Bronchial epithelial cell (primary cell): Measurements from ENCODE around the gene JADE2. TPM values are rescaled to one million over a fixed set of nuclear protein-coding genes. Genes with fewer than 3 reads are reported as not detected.

Experiments used
- DNase-seq: peaks from one replicate; pipeline ENCODE4 v3.0.0-alpha.2; 2010; ENCODE audit warnings: low read depth
- FAIRE-seq: peaks from 2 replicates; lab custom pipeline; 2011; peaks lifted over from hg19 to GRCh38; lab: Jason Lieb, UNC
- H3K27me3 ChIP-seq: 2 replicates; pipeline ENCODE4 v1.5.1; 2011; ENCODE audit warnings: low read length; ENCODE audit not compliant: control insufficient read depth, insufficient read depth
- H3K36me3 ChIP-seq: 2 replicates; pipeline ENCODE4 v1.5.1; 2011; ENCODE audit warnings: low read length; ENCODE audit not compliant: control insufficient read depth, insufficient read depth
- H3K4me3 ChIP-seq: 2 replicates; pipeline ENCODE4 v1.5.1; 2011; ENCODE audit warnings: mild to moderate bottlenecking, low read depth, low read length, control low read depth
- CTCF ChIP-seq: IDR thresholded peaks from 2 replicates; pipeline ENCODE4 v1.5.1; 2011; ENCODE audit warnings: mild to moderate bottlenecking, moderate library complexity, low read length, control low read depth, inconsistent platforms; ENCODE audit not compliant: insufficient read depth, severe bottlenecking
- total RNA-seq: library from RNA; depleted of rRNA; stranded (reverse); fragments of >200 nt; gene quantifications from 2 replicates; pipeline ENCODE4 v1.2.1, GENCODE V29; 2014

Gene JADE2
- total RNA-seq, result 12.8 and 17.1 TPM in 2 replicates

- peak within 1 kb of the TSS; percentile 82 for H3K4me3 ChIP-seq
- FAIRE-seq (no peak), DNase-seq (peak; percentile 50)
- no peaks in the 10 kb centered on the region for H3K27me3 ChIP-seq
- TF ChIP-seq CTCF, result peak; percentile 26
- H3K36me3 ChIP-seq, result no peaks in the 10 kb centered on the region
Measured at GRCh38 chr5:134524826-134525682, at the start of gene JADE2. JADE2 (plus strand) TSS chr5:134525670; CDS start chr5:134535858, 10,188 bp downstream.

- FAIRE-seq (no peak), DNase-seq (no peak)
Measured at GRCh38 chr5:134477462-134478245, 47.8 kb upstream of the JADE2 start.

GRCh38 chr5:134479839-134480238 lies 45.6 kb upstream of the JADE2 start:
- no peak overlapping the region for H3K4me3 ChIP-seq
- TF ChIP-seq CTCF, result no peak
- no peaks in the 10 kb centered on the region for H3K36me3 ChIP-seq
- DNase-seq (no peak), FAIRE-seq (no peak)
- H3K27me3 ChIP-seq, result no peaks in the 10 kb centered on the region

More at GRCh38 chr5:134477462-134478245, 47.8 kb upstream of the JADE2 start:
- H3K4me3 ChIP-seq, result no peak overlapping the region
- H3K36me3 ChIP-seq, result no peaks in the 10 kb centered on the region
- no peak for TF ChIP-seq CTCF
- no peaks in the 10 kb centered on the region for H3K27me3 ChIP-seq

- H3K27me3 ChIP-seq, result no peaks in the 10 kb centered on the region
- no peaks in the 10 kb centered on the region for H3K36me3 ChIP-seq
- no peak for TF ChIP-seq CTCF
- FAIRE-seq (no peak), DNase-seq (no peak)
- no peak overlapping the region for H3K4me3 ChIP-seq
Measured at GRCh38 chr5:134489227-134489944, 36.1 kb upstream of the JADE2 start.

GRCh38 chr5:134490255-134490924 lies 35.1 kb upstream of the JADE2 start:
- TF ChIP-seq CTCF, result no peak
- H3K4me3 ChIP-seq, result no peak overlapping the region
- no peaks in the 10 kb centered on the region for H3K27me3 ChIP-seq
- no peak for FAIRE-seq
- no peak for DNase-seq
- no peaks in the 10 kb centered on the region for H3K36me3 ChIP-seq
